ENCODE measurements around the gene ESRRA. TPM values are rescaled to one million over a fixed set of nuclear protein-coding genes. Genes with fewer than 3 reads are reported as not detected.

ESRRA gene
- total RNA-seq, 4 donors from 2014 or later, result 151 to 460 (median 341) TPM

DNA sequence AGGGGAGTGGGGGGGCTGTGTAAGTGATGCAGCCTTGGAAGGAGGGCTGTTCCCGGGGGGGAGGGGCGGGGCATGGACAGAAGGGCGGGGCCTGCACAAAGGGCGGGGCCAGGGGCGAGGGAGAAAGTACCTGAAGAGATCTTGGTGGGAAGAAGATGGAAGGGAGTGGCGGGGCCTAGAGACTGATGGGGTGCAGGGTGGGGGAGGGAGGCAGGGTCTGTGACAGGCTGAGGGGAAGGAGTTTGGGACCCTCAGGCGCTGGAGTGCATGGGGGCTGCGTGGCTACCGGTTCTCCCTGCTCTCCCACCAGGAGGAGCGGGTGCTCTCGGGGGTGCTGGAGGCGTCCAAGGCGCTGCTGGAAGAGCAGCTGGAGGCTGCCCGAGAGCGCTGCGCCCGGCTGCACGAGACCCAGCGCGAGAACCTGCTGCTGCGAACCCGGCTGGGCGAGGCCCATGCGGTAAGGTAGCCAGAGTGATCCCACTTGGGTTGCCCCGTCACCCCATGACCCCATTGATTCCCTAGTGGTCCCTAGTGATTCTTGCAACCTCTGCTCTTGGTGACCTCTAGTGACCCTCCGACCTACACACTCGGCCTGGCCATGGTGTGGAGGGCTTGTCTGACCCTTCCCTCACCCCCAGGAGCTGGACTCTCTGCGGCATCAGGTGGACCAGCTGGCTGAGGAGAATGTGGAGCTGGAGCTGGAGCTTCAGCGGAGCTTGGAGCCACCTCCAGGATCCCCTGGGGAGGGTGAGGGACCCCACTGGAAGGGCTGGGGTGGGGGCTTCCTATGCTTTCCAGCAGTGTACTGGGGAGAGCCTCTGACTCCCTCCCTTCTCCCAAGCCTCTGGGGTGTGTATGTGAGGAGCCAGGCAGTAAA, 37.8 kb downstream of the ESRRA start:
- peak overlapping the region in 3 of 4 donors; percentile 58 to 62 (median 62) for H3K27ac ChIP-seq
- H3K4me1 ChIP-seq, result peaks cover 3 to 26% (median 9%) of the 10 kb centered on the region in 4 donors
- no peak for TF ChIP-seq POLR2A (IDR thresholded peaks at IDR 0.05)
- TF ChIP-seq, protein P1, sequence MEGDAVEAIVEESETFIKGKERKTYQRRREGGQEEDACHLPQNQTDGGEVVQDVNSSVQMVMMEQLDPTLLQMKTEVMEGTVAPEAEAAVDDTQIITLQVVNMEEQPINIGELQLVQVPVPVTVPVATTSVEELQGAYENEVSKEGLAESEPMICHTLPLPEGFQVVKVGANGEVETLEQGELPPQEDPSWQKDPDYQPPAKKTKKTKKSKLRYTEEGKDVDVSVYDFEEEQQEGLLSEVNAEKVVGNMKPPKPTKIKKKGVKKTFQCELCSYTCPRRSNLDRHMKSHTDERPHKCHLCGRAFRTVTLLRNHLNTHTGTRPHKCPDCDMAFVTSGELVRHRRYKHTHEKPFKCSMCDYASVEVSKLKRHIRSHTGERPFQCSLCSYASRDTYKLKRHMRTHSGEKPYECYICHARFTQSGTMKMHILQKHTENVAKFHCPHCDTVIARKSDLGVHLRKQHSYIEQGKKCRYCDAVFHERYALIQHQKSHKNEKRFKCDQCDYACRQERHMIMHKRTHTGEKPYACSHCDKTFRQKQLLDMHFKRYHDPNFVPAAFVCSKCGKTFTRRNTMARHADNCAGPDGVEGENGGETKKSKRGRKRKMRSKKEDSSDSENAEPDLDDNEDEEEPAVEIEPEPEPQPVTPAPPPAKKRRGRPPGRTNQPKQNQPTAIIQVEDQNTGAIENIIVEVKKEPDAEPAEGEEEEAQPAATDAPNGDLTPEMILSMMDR (IDR thresholded peaks at IDR 0.05), result no peak
- H3K36me3 ChIP-seq, result no peaks in the 10 kb centered on the region
- DNase-seq, result peak in 2 of 3 donors; percentile 34 to 44
- peak overlapping the region; percentile 18 to 47 (median 40) for H3K4me3 ChIP-seq
- no peaks in the 10 kb centered on the region for H3K27me3 ChIP-seq
- no peaks in the 10 kb centered on the region for H3K9me3 ChIP-seq

DNA sequence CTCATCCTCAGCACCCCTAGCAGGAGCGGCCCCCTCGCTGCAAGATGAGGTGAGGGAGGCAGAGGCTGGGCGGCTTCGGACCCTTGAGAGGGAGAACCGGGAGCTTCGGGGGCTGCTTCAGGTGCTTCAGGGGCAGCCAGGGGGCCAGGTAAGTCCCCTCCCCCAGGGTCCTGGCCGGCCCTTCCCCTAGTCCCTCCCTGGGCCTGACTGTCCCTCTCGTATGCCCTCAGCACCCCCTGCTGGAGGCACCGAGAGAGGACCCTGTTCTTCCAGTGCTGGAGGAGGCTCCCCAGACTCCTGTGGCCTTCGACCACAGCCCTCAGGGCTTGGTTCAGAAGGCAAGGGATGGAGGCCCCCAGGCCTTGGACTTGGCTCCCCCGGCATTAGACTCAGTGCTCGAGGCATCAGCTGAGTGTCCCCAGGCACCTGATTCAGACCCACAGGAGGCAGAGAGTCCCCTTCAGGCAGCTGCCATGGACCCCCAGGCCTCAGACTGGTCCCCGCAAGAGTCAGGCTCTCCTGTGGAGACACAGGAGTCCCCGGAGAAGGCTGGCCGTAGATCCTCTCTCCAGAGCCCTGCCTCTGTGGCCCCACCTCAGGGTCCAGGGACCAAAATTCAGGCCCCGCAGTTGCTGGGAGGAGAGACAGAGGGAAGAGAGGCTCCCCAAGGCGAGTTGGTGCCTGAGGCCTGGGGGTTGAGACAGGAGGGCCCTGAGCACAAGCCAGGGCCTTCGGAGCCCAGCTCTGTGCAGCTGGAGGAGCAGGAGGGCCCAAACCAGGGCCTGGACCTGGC, 38.6 kb downstream of the ESRRA start:
- Histone ChIP-seq H3K27me3 (no peaks in the 10 kb centered on the region), H3K27ac (no peak overlapping the region), H3K36me3 (no peaks in the 10 kb centered on the region), H3K9me3 (no peaks in the 10 kb centered on the region), H3K4me3 (no peak overlapping the region), H3K4me1 (peaks cover 3 to 26% (median 9%) of the 10 kb centered on the region in 4 donors)
- DNase-seq, result peak in 1 of 3 donors; percentile 57
- no peak for TF ChIP-seq POLR2A (IDR thresholded peaks at IDR 0.05)
- TF ChIP-seq, protein P1 (IDR thresholded peaks at IDR 0.05), result peak in 4 of 6 experiments; percentile 6 to 50 (median 34)

DNA sequence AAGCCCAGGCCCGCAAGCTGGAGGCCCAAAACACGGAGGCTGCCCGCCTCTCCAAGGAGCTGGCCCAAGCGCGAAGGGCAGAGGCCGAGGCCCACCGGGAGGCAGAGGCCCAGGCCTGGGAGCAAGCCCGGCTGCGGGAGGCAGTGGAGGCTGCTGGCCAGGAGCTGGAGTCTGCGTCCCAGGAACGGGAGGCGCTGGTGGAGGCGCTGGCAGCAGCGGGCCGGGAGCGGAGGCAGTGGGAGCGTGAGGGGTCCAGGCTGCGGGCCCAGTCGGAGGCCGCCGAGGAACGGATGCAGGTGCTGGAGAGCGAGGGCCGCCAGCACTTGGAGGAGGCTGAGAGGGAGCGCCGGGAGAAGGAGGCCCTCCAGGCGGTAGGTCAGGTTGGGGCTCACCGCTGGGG, 39.5 kb downstream of the ESRRA start:
- peak in 1 of 3 donors; percentile 46 for DNase-seq
- no peaks in the 10 kb centered on the region for H3K9me3 ChIP-seq
- H3K36me3 ChIP-seq, result no peaks in the 10 kb centered on the region
- no peak for TF ChIP-seq POLR2A (IDR thresholded peaks at IDR 0.05)
- TF ChIP-seq, protein P1 (IDR thresholded peaks at IDR 0.05), result no peak
- no peaks in the 10 kb centered on the region for H3K27me3 ChIP-seq
- H3K4me1 ChIP-seq, result peaks cover 3 to 22% (median 9%) of the 10 kb centered on the region in 4 donors
- no peak overlapping the region for H3K27ac ChIP-seq
- H3K4me3 ChIP-seq, result no peak overlapping the region

DNA sequence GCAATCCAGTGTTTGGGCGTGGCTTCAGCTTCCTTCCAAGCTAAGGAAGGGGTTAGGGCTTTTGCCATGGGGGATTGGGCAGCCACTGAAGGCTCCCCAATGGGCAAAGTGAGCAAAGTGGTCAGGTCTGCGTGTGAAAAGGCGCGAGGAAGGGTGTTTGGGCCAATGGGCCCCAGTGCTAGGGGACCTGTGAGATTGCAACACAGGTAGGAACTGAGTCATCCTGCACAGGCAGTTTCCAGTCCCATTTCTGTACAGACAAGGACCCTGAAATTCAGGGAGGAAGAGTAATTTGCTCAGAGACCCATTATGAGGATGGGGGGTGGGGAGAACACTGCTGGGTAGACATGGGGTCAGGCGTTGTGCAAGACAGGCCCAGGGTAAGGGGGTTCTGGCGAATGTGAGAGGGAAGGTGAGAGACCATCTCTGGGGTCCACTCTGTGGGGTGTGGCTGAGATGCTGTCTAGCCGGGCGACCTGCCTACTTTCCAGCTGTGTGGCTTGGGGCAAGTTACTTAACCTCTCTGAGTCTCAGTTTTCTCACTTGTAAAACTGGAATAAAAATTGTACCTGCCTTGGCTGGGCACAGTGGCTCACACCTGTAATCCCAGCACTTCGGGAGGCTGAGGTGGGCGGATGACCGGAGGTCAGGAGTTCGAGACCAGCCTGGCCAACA, 42.0 kb downstream of the ESRRA start:
- no peak for DNase-seq
- Histone ChIP-seq H3K36me3 (no peaks in the 10 kb centered on the region), H3K27me3 (no peaks in the 10 kb centered on the region), H3K4me1 (peaks cover 0 to 6% (median 1%) of the 10 kb centered on the region in 4 donors), H3K27ac (no peak overlapping the region), H3K4me3 (no peak overlapping the region), H3K9me3 (no peaks in the 10 kb centered on the region)
- TF ChIP-seq, protein P1 (IDR thresholded peaks at IDR 0.05), result no peak
- no peak for TF ChIP-seq POLR2A (IDR thresholded peaks at IDR 0.05)

DNA sequence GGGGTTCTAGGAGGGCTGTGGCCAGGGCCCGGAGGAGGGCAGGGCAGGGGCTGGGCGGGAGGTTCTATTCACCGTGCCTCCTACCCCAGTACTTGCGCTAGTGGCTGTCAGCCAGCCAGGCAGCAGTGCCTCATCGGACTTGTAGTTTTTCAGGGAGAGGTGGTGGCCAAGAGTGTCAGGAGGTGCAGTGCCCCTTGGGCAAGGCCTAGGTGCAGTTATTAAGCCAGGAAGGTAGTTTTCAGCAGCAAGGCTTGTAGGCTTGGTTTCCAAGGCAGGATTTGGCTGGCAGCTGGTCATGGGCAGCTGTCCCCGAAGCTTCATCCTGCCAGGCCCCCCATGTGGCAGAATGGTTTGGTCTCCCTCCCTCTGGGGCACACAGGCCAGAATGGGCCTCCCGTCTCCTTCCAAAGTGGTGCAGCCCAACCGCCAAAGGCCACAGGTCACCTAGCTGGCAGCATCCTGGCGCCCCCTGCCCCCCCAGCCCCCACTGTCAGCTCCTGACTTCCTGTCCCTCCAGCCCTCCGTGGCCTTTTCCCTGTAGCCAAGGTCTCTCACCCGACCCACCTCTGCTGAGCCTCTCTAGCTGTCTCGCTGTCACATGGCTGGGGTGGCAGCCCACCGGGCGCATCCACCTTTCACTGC, 43.2 kb downstream of the ESRRA start:
- TF ChIP-seq, protein P1 (IDR thresholded peaks at IDR 0.05), result no peak
- TF ChIP-seq POLR2A (IDR thresholded peaks at IDR 0.05), result no peak
- H3K27ac ChIP-seq, result no peak overlapping the region
- no peaks in the 10 kb centered on the region for H3K36me3 ChIP-seq
- no peaks in the 10 kb centered on the region for H3K4me1 ChIP-seq
- H3K4me3 ChIP-seq, result no peak overlapping the region
- H3K27me3 ChIP-seq, result no peaks in the 10 kb centered on the region
- no peaks in the 10 kb centered on the region for H3K9me3 ChIP-seq
- DNase-seq, result peak in 1 of 3 donors; percentile 49

All from Peyer's patch (tissue), 4 donors.